GM18867 (cell line): ENCODE results near the gene CDK8.

ENCODE experiments used
- ATAC-seq: cut with Tn5 transposase; IDR thresholded peaks from one replicate; pipeline ENCODE4 v1.9.1; 2021; ENCODE audit warnings: mild to moderate bottlenecking, moderate library complexity; ENCODE audit not compliant: unreplicated experiment

The CDK8 gene

GRCh38 chr13:26435646-26436045 lies 181.7 kb downstream of the CDK8 start:
- no peak for ATAC-seq

DNA sequence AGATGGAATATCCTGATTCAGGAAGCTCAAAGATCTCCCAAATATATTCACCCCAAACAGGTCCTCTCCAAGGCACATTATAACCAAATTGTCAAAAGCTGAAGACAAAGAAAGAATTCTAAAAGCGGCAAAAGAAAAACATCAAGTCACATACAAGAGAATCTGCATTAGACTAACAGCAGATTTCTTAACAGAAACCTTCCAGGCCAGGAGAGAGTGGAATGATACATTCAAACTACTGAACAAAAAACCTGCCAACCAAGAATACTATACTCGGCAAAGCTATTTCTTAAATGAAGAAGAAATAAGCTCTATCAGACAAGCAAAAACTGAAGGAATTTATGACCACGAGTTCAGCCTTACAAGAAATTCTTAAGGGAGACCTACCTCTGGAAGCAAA lies 183.0 kb downstream of the CDK8 start:
- ATAC-seq = no peak

- ATAC-seq = no peak
Observed at GRCh38 chr13:26440111-26440510, 186.2 kb downstream of the CDK8 start.

DNA sequence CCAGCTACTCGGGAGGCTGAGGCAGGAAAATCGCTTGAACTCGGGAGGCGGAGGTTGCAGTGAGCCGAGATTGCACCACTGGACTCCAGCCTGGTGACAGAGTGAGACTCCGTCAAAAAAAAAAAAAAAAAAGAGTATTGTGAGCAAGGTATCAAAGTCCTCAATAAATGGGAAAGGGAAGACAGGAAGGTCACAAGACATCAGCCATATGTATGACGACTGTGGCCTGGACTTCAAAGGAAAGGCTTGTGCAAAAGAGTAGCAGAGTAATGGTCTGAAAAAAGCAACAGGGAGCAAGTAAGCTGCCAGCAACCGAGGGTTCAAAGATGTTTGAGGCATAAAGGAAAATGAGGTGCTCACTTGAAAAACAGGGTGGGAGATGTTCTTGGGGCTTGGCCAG lies 187.5 kb downstream of the CDK8 start:
- no peak for ATAC-seq

- ATAC-seq = no peak
Observed at GRCh38 chr13:26442541-26442940, 188.6 kb downstream of the CDK8 start.

DNA sequence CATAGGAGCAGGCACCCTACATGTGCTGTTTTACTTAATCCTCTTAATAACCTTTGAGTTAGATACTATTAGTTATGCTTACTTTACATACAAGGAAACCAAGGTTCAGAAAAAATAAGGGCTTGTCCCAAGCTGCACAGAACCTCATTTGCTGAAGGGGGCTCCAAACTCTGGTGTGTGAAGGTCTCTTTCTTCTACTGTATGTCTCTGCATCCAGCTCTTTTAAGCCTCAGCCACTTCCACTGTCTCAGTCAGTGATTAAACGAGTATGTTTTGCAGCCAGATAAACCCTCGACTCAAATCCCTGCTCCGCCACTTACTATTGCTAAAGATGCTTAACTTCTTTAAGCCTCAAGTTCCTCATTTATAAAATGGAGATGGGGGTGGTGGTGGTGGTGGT lies 191.2 kb downstream of the CDK8 start:
- ATAC-seq = no peak

DNA sequence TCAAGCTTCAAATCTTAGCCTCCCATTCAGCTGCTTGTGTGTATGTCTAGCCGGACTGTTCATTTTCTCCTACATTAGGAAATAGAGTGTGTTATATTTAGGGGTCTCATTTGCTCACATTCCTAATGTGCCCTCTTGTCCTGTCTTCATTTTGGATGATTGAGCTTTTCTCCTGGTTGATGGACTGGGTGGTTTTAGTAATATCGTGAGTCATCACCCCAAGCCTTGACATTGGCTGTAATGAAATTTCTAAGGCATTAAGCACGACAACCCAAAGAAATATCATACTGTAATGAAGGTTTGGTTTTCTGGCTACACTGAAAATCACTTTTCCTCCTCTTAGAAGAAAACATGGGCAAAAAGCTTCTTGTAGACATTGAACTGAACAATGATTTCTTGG lies 192.8 kb downstream of the CDK8 start:
- no peak for ATAC-seq

DNA sequence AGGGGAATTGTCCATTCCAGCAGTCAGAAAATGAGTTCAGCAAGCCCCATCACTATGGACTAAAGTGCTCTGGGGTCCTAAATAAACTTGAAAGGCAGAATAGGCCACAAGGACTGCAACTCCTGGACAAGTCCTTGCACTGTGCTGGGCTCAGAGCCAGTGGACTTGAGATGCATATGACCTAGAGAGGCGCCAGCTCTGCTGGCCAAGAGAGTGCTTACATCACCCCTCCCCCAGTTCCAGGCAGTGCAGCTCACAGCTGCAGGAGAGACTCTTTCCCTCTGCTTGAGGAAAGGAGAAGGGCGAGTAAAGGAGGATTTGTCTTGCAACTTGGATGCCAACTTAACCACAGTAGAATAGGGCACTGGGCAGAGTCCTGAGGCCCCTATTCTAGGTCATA lies 194.1 kb downstream of the CDK8 start:
- ATAC-seq = no peak

GRCh38 chr13:26449063-26449848 lies 195.3 kb downstream of the CDK8 start:
- ATAC-seq = no peak
